Activated naive CD8-positive, alpha-beta T cell treated with anti-CD3 and anti-CD28 coated beads for 36 hours (primary cell): ENCODE data around the gene EFHC1. TPM values are rescaled to one million over a fixed set of nuclear protein-coding genes. Genes with fewer than 3 reads are reported as not detected.
"Not testable (repeated sequence)": the region's sequence is repeated elsewhere in the genome, so short reads cannot be mapped to it uniquely, and the experiment has no call there.

ENCODE experiments used
- DNase-seq: peaks from one replicate; pipeline ENCODE4 v3.0.0; 2021
- H3K27ac Mint-ChIP-seq: one replicate; pipeline ENCODE4 v1.8.0; 2022; ENCODE audit warnings: mild to moderate bottlenecking, moderate library complexity, mixed read lengths
- H3K27me3 Mint-ChIP-seq: one replicate; pipeline ENCODE4 v1.8.0; 2022; ENCODE audit warnings: mild to moderate bottlenecking, mixed read lengths
- H3K36me3 Mint-ChIP-seq: one replicate; pipeline ENCODE4 v1.8.0; 2021; ENCODE audit warnings: mild to moderate bottlenecking, mixed read lengths
- H3K4me1 Mint-ChIP-seq: one replicate; pipeline ENCODE4 v1.8.0; 2021; ENCODE audit warnings: mixed read lengths
- H3K4me3 Mint-ChIP-seq: one replicate; pipeline ENCODE4 v1.8.0; 2022; ENCODE audit warnings: mild to moderate bottlenecking, moderate library complexity, mixed read lengths
- H3K9me3 Mint-ChIP-seq: one replicate; pipeline ENCODE4 v1.8.0; 2022; ENCODE audit warnings: mixed read lengths
- total RNA-seq, 2 experiments: library from RNA; stranded (reverse); gene quantifications; one replicate each; pipeline ENCODE4 v1.2.3, GENCODE V29; 2021

The EFHC1 gene, protein sequence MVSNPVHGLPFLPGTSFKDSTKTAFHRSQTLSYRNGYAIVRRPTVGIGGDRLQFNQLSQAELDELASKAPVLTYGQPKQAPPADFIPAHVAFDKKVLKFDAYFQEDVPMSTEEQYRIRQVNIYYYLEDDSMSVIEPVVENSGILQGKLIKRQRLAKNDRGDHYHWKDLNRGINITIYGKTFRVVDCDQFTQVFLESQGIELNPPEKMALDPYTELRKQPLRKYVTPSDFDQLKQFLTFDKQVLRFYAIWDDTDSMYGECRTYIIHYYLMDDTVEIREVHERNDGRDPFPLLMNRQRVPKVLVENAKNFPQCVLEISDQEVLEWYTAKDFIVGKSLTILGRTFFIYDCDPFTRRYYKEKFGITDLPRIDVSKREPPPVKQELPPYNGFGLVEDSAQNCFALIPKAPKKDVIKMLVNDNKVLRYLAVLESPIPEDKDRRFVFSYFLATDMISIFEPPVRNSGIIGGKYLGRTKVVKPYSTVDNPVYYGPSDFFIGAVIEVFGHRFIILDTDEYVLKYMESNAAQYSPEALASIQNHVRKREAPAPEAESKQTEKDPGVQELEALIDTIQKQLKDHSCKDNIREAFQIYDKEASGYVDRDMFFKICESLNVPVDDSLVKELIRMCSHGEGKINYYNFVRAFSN
- total RNA-seq: 1 to 10 TPM; 2.8 to 3.1 TPM

DNA sequence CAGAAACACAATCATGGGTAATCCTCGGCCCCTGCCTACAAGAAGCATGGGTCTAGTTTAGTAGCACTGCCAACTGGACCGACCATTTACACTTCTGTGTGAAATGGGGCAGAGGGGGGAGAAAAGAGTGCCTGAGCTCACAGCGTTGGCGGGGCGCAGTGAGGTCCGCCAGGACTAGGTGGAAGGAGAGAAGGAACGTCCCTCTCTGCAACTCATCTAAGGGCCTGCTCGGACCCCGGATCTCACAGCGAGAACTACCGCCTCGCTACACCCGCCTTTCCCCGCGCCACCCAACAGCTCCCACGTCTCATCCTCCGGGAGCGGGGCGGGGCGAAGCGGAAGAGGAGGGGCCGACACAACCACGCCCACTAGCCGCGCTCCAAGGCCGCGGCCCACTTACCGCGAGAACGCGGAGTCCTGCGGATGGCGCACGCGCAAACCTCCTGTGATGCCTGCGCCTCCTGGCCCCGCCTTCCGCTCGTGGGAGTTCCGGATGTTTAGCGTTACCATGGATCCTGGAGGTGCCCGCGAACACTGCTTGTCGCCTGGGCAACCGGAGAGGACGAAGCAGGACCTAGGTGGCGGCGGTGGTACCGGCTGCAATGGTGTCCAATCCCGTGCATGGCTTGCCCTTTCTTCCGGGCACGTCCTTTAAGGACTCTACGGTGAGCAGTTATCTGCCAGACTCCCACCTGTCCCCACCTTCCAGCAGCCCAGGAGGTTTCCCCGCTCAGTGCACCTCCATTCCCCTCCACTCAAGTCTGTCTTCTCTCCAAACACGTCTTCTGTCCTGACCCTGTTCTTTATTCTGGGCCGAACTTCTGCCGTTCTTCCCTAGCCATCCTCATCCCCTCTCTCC, at the start of gene EFHC1:
TSS of gene EFHC1 (plus strand) at position 534 of the 859 bp plus-strand sequence. CDS start at position 603, 69 bp downstream.
- H3K36me3 Mint-ChIP-seq: no peaks in the 10 kb centered on the region
- no peak within 1 kb of the TSS for H3K27ac Mint-ChIP-seq
- DNase-seq: peak; percentile 98
- no peaks in the 10 kb centered on the region for H3K9me3 Mint-ChIP-seq
- H3K4me1 Mint-ChIP-seq: peaks cover 27% of the 10 kb centered on the region
- no peak within 1 kb of the TSS for H3K4me3 Mint-ChIP-seq
- no peaks in the 10 kb centered on the region for H3K27me3 Mint-ChIP-seq

DNA sequence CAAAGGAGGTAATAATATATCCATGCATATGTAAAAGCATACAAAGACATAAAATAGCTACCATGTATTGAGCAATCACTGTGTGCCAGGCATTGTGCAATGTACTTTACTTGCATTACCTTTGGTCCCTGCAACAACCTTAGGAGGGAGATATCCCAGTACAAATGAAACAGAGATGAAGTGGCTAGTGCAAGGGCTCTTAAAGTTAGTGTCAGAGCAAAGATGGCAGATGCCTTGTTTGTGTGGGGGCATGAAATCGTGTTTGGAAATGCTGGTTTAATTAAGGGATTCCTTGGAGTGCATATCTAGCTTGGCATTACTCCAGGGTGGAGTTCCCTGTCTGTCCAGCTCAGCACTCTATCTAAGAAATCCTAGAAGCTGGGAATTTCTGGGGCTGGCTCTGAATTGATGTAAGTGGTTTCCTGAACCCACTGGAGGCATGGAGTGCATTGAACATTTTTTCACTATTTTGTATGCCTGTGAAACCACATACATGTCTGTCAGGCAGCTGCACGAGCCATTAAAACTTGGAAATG, 48.4 kb upstream of the EFHC1 start:
- Mint-ChIP-seq H3K27ac (no peak overlapping the region), H3K27me3 (no peaks in the 10 kb centered on the region), H3K9me3 (peaks cover 14% of the 10 kb centered on the region), H3K4me3 (no peak overlapping the region), H3K4me1 (peaks cover 60% of the 10 kb centered on the region), H3K36me3 (peaks cover 69% of the 10 kb centered on the region)
- no peak for DNase-seq

DNA sequence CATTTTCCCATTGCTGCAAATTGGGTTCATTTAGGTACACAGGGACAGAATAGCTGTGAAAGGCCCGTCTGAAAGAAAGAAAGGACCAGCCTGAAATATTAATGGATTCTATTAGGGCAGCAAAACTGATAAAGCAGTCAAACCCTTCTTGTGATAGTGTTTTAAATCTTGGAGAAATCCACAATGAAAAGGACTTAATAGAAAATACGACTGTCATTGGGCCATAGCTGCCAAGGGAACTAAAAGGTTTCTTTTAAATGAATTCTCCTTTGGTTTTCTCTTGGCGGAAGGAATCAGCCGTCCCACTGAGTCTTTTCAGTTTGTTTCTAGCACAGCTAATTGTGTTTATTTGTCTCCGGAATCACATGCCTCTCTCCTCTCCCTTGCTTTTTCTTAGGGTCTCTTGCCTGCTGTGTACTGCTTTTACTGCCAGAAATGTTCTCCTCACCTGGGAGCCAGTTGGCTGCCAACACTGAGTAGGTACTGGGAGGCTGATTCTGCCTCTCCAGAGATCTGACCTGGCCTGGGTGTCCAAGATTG, 46.9 kb upstream of the EFHC1 start:
- Mint-ChIP-seq H3K4me1 (peaks cover 60% of the 10 kb centered on the region), H3K9me3 (peaks cover 14% of the 10 kb centered on the region), H3K27ac (peak overlapping the region; percentile 26)

DNA sequence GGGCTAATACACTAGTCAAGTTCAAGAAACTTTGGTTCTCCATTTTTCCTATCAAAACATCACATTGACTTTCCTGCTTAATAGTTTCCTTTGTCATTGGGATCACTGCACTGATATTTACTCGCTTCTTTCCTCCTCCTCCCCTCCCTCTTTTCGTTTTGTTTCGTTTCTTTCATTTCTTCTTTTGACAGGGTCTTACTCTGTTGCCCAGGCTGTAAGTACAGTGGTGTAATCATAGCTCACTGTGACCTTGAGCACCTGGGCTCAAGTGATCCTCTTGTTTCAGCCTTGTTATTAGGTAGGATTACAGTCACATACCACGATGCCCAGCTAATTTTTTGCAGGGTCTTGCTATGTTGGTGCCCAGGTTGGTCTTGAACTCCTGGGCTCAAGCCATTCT, 45.9 kb upstream of the EFHC1 start:
- no peak for DNase-seq
- H3K36me3 Mint-ChIP-seq: peaks cover 56% of the 10 kb centered on the region
- no peaks in the 10 kb centered on the region for H3K27me3 Mint-ChIP-seq
- peaks cover 55% of the 10 kb centered on the region for H3K4me1 Mint-ChIP-seq
- H3K27ac Mint-ChIP-seq: peak overlapping the region; percentile 23
- no peak overlapping the region for H3K4me3 Mint-ChIP-seq
- peaks cover 16% of the 10 kb centered on the region for H3K9me3 Mint-ChIP-seq

More for the DNA sequence above, 46.9 kb upstream of the EFHC1 start:
- H3K27me3 Mint-ChIP-seq: no peaks in the 10 kb centered on the region
- no peak overlapping the region for H3K4me3 Mint-ChIP-seq
- no peak for DNase-seq
- H3K36me3 Mint-ChIP-seq: peaks cover 59% of the 10 kb centered on the region

DNA sequence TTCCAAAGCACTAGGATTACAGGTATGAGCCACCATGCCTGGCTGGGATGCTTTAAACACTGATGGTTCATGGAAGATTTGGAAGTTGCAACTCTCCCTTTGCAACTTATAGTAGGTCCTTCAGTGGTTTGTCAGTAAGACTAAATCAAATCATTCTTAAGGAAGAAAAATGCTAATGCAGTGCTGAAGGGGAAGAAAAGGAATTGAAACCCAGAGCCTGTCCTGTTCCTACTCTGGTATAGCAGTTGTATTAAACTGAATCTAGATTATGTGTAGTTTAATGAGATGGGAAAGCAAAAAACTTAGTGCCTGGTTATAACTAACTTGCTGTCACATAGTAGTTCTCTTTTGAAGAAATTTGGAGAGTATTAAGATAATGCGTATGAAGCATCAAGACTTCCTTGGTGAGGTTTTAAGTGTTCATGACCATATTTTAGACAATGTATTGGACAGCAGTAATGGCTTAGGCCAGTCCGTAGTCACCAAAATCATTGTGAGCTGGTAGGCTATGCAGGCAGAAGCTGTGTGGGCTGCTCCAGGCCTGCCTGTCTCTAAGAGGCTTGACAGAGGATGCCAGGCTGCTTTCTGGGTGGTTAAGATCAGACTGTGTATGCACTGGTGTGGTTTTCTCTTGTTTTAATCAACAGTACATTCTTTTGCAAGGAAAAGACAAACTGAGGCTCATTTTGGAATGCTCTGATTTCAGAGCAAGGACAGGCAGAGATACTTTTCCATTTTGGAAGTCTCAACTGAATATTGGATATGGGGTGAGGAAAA, 44.2 kb upstream of the EFHC1 start:
- no peak for DNase-seq
- peaks cover 16% of the 10 kb centered on the region for H3K9me3 Mint-ChIP-seq
- H3K27ac Mint-ChIP-seq: peak overlapping the region; percentile 19
- no peaks in the 10 kb centered on the region for H3K27me3 Mint-ChIP-seq
- peaks cover 52% of the 10 kb centered on the region for H3K4me1 Mint-ChIP-seq
- H3K36me3 Mint-ChIP-seq: peaks cover 53% of the 10 kb centered on the region
- H3K4me3 Mint-ChIP-seq: no peak overlapping the region

DNA sequence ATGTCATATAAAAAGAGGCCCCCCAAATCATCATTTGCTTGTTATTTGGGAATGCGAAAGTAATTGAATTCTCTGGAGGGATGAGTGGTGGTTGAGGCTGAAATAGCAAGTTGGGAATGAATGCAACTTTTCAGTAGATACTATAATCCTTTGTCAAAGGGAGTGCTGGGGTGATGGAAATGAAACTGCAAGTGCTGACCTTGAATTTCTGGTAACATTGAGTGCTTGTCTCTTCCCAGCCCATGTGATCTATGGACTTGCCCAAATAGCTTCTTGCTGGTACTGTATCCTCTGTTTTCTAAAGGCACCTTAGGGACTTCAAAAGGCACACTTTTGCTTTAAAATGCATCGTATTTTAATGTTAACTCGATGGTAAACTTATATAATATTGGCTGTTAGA, 43.4 kb upstream of the EFHC1 start:
- peaks cover 59% of the 10 kb centered on the region for H3K4me1 Mint-ChIP-seq
- H3K4me3 Mint-ChIP-seq: no peak overlapping the region
- H3K36me3 Mint-ChIP-seq: peaks cover 57% of the 10 kb centered on the region
- peak overlapping the region; percentile 82 for H3K27ac Mint-ChIP-seq
- no peaks in the 10 kb centered on the region for H3K27me3 Mint-ChIP-seq
- H3K9me3 Mint-ChIP-seq: peaks cover 16% of the 10 kb centered on the region
- DNase-seq: no peak

DNA sequence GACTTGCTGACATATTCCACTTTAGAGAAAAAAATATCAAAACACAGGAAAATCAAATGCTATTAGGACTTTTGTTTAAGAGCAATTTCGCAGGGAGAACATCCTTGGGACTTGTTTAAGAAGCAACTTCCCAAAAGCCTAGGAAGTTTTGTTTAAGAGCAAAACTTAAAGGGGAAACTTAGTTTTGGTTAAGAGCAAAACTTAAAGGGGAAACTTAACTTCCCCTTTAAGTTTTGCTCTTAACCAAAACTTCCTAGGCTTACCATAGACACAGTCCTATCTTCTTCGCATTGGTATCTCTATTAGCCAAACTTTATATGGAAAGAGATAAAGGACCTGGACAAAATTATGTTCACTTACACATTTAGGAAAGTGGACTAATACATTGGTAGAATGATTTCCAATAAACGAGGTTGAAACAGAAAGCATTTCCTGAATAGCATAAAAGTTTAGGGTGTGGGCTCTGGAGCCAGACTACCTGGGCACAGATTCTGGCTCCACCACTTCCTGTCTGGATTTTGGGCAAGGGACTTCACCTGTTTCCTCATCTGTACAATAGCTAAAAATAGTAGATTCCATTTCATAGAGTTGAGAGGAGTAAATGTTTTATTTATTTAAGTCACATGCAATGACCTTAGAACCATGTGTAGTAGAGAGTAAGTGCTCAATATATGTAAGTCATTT, 42.5 kb upstream of the EFHC1 start:
- DNase-seq: no peak
- peaks cover 59% of the 10 kb centered on the region for H3K36me3 Mint-ChIP-seq
- peak overlapping the region; percentile 35 for H3K4me3 Mint-ChIP-seq
- peaks cover 16% of the 10 kb centered on the region for H3K9me3 Mint-ChIP-seq
- peak overlapping the region; percentile 82 for H3K27ac Mint-ChIP-seq
- H3K27me3 Mint-ChIP-seq: no peaks in the 10 kb centered on the region
- peaks cover 62% of the 10 kb centered on the region for H3K4me1 Mint-ChIP-seq

DNA sequence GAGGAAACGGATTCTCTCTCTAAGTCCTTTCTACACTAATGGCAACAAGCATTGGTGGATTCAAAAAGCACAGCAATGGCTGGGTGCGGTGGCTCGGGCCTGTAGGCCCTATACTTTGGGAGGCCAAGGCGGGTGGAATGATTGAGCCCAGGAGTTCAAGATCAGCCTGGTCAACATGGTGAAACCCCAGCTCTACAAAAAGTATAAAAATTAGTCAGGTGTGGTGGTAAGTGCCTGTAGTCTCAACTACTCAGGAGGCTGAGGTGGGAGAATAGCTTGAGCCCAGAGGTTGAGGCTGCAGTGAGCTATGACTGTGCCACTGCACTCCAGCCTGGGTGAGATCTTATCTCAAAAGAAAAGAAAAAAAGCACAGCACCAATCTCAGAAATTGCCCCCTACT, 38.9 kb upstream of the EFHC1 start:
- no peaks in the 10 kb centered on the region for H3K27me3 Mint-ChIP-seq
- no peak overlapping the region for H3K4me3 Mint-ChIP-seq
- peaks cover 18% of the 10 kb centered on the region for H3K9me3 Mint-ChIP-seq
- peaks cover 64% of the 10 kb centered on the region for H3K36me3 Mint-ChIP-seq
- no peak for DNase-seq
- H3K27ac Mint-ChIP-seq: peak overlapping the region; percentile 26
- peaks cover 73% of the 10 kb centered on the region for H3K4me1 Mint-ChIP-seq

DNA sequence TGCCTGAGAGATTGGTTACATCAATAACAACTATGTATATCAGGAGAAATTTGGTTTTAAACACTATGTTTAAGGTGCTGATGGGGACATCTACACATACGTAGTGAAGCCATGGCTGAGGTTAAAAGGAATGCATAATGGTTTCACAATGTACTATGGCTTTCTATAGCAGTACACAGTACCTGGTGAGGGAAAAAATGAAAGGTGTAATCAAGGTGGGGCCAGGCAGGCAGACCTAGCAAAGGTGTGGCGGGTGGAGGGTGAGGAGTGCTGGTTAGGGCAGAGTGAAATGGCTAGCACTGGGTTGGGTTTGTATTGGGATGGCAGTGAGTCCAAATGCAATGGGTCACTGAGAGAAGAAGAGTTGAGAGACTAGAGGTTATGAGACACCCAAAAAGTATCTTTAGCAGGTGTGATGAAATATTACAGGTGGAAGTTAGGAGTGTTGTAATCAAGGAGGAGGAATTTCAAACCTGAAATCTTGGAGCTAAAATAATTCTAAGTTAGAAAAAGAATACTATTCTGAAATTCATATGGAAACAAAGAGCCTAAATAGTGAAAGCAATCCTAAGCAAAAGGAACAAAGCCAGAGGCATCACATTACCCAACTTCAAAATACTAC, 35.9 kb upstream of the EFHC1 start:
- H3K27ac Mint-ChIP-seq: no peak overlapping the region
- H3K27me3 Mint-ChIP-seq: no peaks in the 10 kb centered on the region
- H3K36me3 Mint-ChIP-seq: peaks cover 75% of the 10 kb centered on the region
- H3K4me1 Mint-ChIP-seq: peaks cover 68% of the 10 kb centered on the region
- H3K4me3 Mint-ChIP-seq: no peak overlapping the region
- peaks cover 19% of the 10 kb centered on the region for H3K9me3 Mint-ChIP-seq
- no peak for DNase-seq

DNA sequence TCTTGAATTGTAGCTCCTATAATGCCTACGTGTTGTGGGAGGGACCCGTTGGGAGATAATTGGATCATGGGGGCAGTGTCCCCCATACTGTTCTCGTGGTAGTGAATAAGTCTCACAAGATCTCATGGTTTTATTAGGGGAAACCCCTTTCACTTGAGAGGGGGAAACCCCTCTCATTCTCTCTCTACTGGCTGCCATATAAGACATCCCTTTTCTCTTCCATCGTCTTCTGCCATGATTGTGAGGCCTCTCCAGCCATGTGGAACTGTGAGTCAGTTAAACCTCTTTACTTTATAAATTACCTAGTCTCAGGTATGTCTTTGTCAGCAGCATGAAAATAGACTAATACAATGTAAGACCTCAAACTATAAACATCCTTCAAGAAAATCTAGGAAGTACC, 35.1 kb upstream of the EFHC1 start:
- no peaks in the 10 kb centered on the region for H3K27me3 Mint-ChIP-seq
- H3K36me3 Mint-ChIP-seq: peaks cover 69% of the 10 kb centered on the region
- peaks cover 19% of the 10 kb centered on the region for H3K9me3 Mint-ChIP-seq
- DNase-seq: no peak
- peaks cover 72% of the 10 kb centered on the region for H3K4me1 Mint-ChIP-seq
- H3K4me3 Mint-ChIP-seq: no peak overlapping the region
- H3K27ac Mint-ChIP-seq: peak overlapping the region; percentile 43

DNA sequence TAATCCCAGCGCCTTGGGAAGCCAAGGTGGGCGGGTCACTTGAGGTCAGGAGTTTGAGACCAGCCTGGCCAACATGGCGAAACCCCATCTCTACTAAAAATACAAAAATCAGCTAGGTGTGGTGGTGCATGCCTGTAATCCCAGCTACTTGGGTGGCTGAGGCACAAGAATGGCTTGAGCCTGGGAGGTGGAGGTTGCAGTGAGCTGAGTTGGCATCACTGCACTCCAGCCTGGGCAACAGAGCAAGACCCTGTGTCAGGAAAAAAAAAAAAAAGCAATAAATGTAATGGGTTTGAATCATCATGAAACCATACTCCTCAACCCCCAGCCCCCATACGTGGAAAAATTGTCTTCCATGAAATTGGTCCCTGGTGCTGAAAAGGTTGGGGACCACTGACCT, 32.0 kb upstream of the EFHC1 start:
- Mint-ChIP-seq H3K4me1 (peaks cover 79% of the 10 kb centered on the region), H3K36me3 (peaks cover 55% of the 10 kb centered on the region), H3K27ac (peak overlapping the region; percentile 98), H3K9me3 (peaks cover 19% of the 10 kb centered on the region)
- not testable (repeated sequence) for H3K27me3 Mint-ChIP-seq, DNase-seq, H3K4me3 Mint-ChIP-seq

DNA sequence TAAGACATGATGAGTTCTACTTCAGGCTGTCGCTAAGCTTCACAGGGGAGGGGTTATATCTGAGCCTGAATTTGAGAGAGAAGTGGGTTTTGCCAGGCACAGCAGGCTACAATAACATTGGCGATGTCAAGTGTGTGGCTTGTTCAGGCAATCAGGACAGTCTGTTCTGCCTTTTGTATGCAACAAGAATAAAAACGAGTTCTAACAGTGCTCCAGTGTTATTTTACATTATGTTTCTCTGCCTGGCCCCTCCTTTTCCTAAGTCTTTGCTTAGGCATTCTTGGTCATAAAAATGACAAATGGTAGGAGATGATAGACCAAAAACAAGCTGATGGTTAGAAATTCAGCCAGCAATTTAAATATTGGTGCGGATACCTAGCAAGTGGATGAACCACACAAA, 31.4 kb upstream of the EFHC1 start:
- Mint-ChIP-seq H3K9me3 (peaks cover 17% of the 10 kb centered on the region), H3K36me3 (peaks cover 56% of the 10 kb centered on the region), H3K27me3 (no peaks in the 10 kb centered on the region), H3K27ac (peak overlapping the region; percentile 98), H3K4me1 (peaks cover 83% of the 10 kb centered on the region), H3K4me3 (no peak overlapping the region)
- no peak for DNase-seq

DNA sequence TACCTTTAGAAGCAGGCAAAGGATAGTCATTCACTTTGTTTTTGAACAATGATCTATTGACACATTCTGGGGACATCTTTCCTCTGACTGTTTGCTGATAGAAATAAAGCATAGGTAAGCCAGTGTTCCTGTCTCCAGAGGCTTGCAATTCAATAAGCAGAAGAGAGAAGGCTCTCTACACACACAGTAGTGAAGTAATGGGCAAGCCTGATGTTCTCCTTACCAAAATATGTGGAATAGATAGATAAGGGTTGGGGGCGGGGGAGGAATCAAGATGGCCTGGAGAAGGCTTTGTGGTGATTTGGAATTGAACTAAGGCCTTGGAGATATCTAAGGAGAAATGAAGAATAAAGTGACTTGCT, 30.9 kb upstream of the EFHC1 start:
- H3K4me1 Mint-ChIP-seq: peaks cover 82% of the 10 kb centered on the region
- H3K27me3 Mint-ChIP-seq: no peaks in the 10 kb centered on the region
- H3K9me3 Mint-ChIP-seq: peaks cover 14% of the 10 kb centered on the region
- H3K27ac Mint-ChIP-seq: peak overlapping the region; percentile 98
- H3K36me3 Mint-ChIP-seq: peaks cover 51% of the 10 kb centered on the region
- H3K4me3 Mint-ChIP-seq: peak overlapping the region; percentile 75
- DNase-seq: no peak
